ENCODE measurements around the gene NUCKS1.

The NUCKS1 gene

GRCh38 chr1:205769641-205770365, 19.8 kb upstream of the NUCKS1 start:
- DNase-seq, result no peak

GRCh38 chr1:205767248-205767647, 17.3 kb upstream of the NUCKS1 start:
- DNase-seq, result no peak

GRCh38 chr1:205766570-205766969, 16.6 kb upstream of the NUCKS1 start:
- DNase-seq, result no peak

GRCh38 chr1:205766038-205766437, 16.1 kb upstream of the NUCKS1 start:
- no peak for DNase-seq

GRCh38 chr1:205764578-205764977, 14.6 kb upstream of the NUCKS1 start:
- DNase-seq, result no peak

- DNase-seq, result no peak
These were observed 14.0 kb upstream of the NUCKS1 start for GRCh38 chr1:205763980-205764379.

GRCh38 chr1:205760606-205761005, 10.6 kb upstream of the NUCKS1 start:
- no peak for DNase-seq

- DNase-seq, result no peak
These were observed 6.6 kb upstream of the NUCKS1 start for GRCh38 chr1:205756552-205756951.

GRCh38 chr1:205754857-205755256, 4.9 kb upstream of the NUCKS1 start:
- no peak for DNase-seq

GRCh38 chr1:205751036-205751651, 1.2 kb upstream of the NUCKS1 start:
- DNase-seq, result no peak

- DNase-seq, result peak; percentile 94
These were observed 496 bp downstream of the NUCKS1 start for GRCh38 chr1:205749234-205750137.

- peak; percentile 22 for DNase-seq
These were observed 1.4 kb downstream of the NUCKS1 start for GRCh38 chr1:205748403-205749233.

GRCh38 chr1:205746757-205747412, 3.1 kb downstream of the NUCKS1 start:
- DNase-seq, result no peak

GRCh38 chr1:205744403-205744802, 5.6 kb downstream of the NUCKS1 start:
- DNase-seq, result no peak

GRCh38 chr1:205743977-205744376, 6.0 kb downstream of the NUCKS1 start:
- DNase-seq, result no peak

- no peak for DNase-seq
These were observed 8.3 kb downstream of the NUCKS1 start for GRCh38 chr1:205741681-205742080.

GRCh38 chr1:205739348-205740160, 10.4 kb downstream of the NUCKS1 start:
- no peak for DNase-seq

GRCh38 chr1:205735218-205735617, 14.8 kb downstream of the NUCKS1 start:
- DNase-seq, result no peak

GRCh38 chr1:205733438-205734175, 16.4 kb downstream of the NUCKS1 start:
- no peak for DNase-seq

- no peak for DNase-seq
These were observed 19.9 kb downstream of the NUCKS1 start for GRCh38 chr1:205729945-205730610.

Measured in COR-L47 (cell line).